Activated CD8-positive, alpha-beta memory T cell treated with anti-CD3 and anti-CD28 coated beads, Interleukin-2, amount 50 U/mL, for 4 hours (primary cell): ENCODE data around the gene UMPS.
"Not testable (repeated sequence)": the region's sequence is repeated elsewhere in the genome, so short reads cannot be mapped to it uniquely, and the experiment has no call there.

Experiments used
- DNase-seq: peaks from one replicate; pipeline ENCODE4 v3.0.0-alpha.2; 2020

UMPS gene

DNA sequence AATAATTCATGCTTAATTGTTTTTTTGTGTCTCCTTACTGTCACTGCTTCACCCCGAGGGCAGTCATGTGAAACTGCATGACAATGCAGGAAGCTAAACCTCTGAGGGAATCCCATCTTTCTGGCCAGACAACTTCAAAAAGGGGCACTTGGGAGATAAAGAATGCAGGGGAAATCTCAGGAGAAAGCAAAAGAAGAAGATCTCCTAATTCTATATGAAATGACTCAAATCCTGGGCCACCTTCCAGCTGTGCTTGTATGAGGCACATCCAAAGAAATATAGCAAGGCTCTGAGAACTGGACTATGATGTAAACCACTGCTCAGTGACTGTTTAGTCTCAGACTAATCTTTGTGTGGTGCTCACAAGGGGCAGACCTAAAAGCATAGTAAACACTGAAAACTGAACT is 22.6 kb upstream of the UMPS start:
- DNase-seq = no peak

DNA sequence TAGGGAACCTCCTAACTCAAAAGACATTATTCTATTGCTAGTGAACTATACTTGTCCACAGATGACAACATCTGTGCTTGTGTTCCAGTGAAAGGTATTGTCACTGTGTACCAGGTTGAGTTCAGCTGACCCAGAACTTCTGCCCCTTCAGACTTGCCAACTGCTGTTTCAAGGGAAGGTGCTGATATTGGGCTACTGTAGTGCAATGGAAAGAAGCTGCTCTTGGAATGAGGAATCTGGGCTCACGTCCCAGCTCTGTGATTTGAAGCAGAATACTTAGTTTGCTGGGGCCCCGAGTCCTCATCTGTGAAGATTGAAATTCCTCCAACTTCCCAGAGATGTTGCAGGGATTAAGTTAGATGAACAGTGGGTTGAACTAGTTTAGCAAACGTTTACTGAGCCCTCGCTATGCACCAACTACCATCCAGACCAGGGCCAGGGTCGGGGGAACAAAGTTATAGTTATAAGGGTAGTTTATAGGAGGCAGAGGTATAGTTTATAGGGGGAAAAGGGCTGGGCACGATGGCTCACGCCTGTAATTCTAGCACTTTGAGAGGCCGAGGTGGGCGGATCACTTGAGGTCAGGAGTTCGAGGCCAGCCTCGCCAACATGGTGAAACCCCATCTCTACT is 15.9 kb upstream of the UMPS start:
- DNase-seq = no peak

DNA sequence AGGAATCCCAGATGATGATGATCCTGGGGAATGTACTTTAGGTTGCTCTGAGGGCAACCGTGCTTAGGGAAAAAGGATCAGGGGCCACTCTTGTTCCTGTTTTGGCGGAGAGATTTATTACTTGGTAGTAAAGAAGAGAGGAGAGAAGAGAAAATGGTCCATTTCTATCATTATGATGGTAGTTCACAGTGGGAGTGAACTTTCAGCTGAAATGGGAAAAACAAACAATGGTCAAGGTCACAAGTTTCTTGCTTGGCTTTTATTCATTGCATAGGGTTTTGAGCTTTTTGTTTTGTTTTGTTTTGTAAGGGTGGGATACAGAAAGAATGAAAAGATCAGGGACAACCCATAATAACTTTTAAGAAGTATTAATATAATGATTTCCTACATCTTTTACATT is 7.7 kb upstream of the UMPS start:
- DNase-seq = no peak

DNA sequence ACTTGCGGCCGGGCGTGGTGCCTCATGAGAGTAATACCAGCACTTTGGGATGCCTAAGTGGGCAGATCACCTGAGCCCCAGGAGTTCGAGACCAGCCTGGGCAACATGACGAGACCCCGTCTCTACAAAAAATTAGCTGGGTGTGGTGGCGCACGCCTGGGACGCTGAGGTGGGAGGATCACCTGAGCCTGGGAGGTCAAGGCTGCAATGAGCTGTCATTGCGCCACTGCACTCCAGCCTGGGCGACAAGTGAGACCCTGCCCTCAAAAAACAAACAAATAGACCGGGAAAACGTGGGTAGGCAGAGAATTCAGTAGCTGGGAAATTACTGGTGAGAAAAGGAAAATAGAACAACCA is 667 bp downstream of the UMPS start:
- DNase-seq = no peak

DNA sequence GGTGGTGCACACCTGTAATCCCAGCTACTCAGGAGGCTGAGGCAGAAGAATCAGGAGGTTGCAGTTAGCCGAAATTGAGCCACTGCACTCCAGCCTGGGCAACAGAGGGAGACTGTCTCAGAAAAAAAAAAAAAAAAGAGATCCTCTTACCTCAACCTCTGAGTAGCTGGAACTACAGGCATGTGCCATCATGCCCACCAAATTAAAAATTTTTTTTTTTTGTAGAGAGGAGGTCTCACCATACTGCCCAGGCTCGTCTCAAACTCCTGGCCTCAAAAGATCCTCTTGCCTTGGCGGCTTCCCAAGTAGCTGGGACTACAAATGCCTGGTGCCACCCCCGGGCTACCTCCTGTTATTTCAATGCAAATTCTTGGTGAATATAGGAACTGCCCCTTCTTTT is 1.5 kb downstream of the UMPS start:
- DNase-seq = no peak

DNA sequence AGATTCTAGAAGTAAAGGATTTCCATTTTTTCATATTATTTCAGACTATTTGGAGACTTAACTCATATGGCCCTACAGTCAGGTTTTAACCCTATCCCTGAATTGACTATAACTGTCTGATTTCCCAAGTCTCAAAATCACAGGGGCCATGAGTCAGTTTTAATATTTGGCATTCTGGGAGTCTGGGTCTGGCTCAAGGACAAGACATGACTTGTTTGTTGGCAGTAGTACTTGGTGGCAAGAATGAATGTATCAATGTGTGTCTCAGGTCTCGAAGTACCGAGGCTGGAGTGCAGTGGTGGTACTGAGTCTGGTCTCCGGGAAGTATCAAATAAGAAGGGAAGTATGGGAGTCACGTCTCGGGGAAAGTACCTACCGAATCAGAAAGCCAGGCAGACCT is 10.8 kb downstream of the UMPS start:
- DNase-seq = no peak

DNA sequence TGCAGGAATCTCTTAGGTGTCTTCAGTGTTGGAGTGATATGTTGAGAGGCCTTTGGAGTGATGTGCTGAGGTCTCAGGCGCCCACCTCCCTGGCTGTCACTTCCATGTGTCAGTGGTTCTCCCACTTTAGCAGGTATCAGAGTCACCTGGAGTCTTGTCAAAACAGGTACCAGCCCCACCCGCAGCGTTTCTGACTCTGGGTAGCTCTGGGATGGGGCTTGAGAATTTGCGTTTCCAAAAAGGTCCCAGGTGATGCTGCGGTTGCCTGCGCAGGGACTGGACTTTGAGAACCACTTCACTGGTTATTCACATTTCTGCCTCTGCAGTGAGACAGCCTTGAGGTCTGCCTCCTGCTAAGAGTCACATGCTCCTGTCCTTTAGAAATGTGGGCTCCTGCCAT is 15.5 kb downstream of the UMPS start:
- DNase-seq = no peak

DNA sequence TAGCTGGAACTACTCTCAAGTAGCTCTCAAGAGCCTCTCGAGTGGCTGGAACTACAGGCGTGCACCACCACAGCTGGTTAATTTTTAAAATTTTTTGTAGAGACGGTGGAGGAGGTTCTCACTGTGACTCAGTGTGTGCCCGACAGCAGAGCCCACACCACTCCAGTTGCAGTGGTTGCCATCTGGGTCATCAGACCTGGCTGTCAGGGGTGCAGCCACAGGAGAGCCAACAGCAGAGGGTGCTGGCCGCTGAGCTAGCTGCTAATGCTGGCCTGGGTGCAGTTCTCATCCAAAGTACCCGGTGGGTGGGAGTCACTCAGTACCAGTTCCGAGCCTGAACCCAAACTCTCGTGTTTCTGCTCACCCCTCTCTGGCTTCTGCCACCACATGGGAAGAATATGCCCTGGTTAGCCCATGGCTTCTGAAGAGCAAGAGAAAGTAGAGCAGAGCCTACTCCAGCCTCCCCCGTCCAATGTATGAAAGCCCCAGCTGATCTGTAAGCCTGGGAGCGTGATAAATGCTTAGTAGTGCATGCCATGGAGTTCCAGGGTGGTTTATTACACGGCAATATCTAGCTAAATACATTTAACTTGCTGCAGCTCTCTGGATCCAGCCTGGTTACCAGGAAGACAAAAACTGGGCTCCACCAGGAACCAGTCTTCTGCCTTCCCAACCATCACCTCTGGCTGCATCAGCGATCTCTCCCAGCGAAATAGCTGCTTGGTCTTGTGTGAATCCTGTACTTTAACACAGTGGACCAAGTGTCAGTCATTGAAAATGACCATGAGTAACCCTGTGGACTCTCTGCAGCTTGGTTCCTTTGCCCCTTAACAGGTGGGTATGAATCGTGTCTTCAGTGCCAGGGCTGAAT is 17.1 kb downstream of the UMPS start:
- no peak for DNase-seq

DNA sequence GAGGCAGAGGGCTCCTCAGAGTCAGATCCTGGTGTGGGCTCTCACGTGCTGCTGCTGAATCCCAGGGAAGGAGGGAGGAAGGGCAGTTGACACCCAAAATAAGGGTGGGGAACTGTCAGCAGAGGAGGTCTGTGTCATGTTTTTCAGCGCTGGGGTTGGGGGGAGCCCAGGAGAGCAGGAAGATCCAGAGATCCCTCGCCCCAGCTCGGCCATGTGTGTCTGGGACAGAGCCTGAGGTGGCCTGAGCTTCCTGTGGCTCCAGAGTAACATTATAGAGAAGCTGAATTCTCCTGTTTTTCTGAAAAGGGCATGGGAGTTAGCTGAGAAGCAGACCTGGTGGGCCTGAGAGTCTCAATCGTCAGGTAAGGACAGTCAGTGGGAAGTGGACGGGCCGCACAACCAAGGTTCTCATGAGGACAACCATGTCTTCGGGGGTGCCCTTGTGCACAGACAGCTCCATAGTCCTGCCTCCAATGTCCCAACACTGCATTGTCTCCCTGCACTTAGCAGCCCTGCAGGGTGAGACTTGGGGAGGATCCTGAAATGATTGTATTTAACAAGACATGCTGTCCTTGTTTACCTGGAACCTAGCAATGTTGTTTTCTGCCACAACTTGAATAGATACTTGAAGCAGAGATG is 18.4 kb downstream of the UMPS start:
- no peak for DNase-seq

DNA sequence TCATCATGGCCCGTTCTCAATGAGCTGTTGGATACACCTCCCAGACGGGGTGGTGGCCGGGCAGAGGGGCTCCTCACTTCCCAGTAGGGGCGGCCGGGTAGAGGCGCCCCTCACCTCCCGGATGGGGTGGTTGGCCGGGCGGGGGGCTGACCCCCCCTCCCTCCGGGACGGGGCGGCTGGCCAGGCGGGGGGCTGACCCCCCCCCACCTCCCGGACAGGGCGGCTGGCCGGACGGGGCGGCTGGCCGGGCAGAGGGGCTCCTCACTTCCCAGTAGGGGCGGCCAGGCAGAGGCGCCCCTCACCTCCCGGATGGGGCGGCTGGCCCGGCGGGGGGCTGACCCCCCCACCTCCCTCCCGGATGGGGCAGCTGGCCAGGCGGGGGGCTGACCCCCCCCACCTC is 19.6 kb downstream of the UMPS start:
- DNase-seq = not testable (repeated sequence)

DNA sequence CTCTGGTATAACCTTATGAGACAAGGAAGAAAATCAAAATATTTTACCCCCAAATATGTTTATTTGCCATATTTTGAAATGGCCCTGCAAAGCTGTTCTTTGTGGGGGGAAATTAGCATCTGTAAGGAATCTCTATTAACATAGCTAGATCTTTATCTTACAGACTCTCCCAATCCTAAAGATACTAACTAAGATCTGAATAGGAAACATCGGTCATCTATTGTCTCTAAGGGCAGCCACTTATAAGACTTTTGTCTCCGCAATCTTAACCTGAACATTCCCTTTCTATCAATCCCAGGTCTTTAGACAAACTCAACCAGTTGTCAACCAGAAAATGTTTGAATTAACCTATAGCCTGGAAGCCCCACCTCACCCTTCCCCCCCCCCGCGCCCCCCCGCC is 21.2 kb downstream of the UMPS start:
- no peak for DNase-seq

DNA sequence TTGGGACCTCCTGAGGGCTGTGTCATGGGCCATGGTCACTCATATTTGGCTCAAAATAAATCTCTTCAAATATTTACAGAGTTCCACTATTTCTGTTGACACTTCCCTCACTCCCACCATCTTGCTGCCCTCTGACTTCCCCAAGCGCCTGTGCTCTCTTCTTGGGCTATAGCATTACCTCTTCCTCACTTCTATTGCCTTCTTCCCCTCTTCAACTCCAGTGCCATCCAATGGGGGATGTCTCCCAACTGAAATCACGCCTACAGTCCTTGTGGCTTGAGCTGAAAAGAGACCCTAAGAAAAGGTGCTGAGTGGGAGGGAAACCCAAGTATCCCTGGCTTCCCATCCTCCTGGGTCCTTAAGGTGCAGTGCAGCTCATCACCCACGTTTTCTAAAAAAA is 21.8 kb downstream of the UMPS start:
- DNase-seq = no peak

DNA sequence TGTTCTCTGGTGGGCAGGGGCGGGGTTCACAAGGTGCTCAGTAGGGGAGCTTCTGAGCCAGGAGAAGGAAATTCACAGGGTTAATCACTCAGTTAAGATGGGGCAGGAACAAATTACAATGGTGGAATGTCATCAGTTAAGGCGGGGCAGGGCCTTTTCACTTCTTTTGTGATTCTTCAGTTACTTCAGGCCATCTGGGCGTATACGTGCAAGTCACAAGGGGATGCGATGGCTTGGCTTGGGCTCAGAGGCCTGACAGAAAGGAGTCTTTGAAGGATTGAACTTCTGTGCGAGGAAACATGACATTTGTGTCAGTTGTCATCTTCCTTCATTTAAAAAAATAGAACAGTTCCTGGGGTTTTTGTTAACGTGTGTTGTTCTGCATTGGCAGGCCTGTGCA is 27.7 kb downstream of the UMPS start:
- not testable (repeated sequence) for DNase-seq

DNA sequence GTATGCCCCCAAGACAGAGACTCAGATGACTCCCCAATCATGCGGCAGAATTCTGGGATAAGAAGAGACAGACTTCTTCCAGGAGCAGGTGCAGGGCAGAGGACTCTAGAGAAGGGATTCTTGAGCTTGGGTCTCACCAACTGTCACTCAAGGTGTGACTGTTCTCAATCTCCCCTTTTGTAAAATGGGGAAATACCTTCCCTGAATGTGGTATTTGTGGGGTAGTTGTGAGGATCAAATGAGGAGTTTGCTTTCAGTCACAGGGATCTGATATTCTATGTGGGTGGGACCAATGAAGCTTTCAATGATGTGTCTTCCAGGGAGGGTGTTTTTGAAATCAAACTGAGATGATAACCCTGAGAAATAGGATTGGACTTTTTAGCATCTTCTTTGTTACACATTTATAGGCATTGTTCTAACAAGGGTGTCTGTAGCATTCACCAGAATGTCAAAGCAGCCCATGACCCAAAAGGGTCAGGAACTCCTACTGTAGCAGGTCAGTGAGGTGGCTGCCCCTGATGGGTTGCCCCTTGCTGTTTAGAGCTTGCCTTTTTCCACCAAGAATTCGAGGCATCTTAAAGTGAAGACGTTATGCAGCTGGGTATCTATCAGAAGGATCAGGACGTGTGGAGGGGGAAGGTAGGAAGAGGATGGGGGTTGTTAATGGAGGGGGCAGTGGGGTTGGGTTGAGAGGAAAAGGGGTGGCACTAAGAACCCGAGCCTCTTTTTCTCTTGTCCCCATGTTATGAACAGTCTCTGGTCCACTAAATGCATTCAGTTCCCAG is 28.8 kb downstream of the UMPS start:
- DNase-seq = no peak

DNA sequence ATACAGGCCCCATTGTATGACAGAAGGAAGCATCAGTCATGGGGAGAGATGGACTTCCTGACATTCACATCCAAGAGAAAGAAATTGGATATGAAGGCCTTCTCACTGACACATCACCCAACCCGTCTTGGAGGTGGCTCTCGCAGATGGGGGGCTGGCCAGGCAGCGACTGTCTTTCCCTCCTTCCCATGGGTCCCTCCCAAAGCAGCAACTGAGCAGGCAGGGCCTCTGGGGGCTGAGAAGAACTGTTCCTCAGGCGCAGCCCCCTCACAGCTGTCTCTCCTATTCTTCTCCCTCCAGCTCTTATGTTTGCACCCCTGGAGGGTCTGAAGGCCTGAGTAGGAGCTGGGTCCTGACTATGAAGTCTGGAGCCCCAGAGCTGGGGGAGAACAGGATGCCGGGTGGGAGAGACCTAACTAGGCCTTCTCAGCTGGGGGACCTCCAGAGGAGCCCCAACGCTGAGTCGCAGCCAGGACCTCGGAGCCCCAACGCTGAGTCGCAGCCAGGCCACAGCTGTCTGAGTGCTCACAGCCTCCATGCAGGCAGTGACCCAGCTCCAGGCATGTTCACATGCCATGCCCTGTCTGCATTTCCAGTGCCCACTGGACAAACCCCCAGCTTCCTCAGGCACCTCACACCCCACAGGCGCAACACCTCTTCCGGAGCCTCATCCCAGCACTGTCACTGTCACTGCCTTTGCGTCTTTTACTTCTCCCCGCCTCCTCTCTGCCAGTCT is 29.6 kb downstream of the UMPS start:
- DNase-seq = no peak

DNA sequence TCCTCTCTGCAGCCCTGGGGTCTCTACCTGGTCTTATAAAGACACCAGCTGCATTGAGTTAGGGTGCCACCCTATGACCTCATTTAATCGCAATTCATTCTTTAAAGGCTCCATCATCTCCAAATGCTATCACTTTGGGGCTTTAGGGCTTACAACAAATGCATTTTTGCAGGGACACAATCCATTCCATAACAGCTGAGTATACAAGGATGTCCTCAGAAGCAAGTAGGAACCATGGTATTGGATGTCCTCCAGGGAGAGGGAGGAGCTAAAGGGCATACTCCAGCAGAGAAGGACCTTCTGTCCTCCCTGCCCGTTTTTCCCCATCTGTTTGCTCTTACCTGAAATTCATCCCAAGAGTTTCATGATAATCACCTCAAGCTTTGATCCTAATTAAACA is 30.3 kb downstream of the UMPS start:
- no peak for DNase-seq

DNA sequence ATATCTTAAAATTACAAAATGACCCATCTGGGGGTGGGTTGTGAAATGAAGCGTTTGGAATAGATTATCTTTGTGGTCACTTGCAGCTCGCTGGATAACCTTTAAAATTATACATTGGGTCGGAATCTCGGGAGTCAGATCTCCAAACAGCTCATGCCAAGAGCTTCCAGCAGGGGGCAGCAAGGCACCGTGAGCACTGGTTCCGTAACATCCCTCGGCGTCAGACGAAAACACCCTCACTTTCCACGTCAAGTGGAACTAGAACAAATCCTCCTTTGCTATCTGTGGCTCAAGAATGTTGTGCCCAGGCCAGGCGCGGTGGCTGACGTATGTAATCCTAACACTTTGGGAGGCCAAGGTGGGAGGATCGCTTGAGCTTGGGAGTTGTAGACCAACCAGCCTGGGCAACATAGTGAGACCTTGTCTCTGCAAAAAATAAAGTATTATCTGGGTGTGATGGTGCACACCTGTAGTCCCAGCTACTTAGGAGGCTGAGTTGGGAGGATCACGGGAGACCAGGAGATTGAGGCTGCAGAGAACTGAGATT is 31.1 kb downstream of the UMPS start:
- DNase-seq = peak; percentile 80

DNA sequence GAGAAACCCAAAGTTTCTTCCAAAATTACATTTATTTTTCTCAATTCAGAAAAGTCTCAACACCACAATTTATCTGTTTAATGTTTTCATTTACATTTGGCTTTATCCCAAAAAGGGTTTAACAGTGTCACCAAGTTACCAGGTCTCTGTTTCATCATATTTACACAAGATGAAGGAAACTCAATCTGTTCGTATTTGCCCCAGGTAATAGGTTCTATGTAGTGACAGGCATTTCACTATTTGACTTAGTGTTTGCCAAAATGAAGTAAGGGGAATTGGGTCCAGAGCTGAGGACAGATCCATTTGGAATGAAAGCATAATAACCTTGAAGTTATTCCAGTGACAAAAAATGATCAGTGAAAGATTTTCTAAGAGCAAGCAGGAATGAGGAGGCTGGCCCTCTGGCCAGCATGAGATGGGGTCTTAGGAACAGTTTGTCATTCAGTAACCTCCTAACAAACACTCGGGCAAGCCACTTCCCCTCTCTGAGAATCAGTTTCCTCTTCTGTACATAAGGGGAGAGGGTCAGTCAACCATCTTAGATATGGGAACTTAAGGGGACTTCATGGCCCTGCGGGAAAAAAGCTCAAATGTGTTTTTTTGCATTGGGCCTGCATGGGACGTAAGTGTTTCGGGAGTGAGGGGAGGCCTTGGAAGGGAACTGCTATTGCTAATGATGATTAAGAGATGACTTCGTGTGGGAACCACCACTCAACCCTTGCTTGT is 31.8 kb downstream of the UMPS start:
- DNase-seq = no peak

DNA sequence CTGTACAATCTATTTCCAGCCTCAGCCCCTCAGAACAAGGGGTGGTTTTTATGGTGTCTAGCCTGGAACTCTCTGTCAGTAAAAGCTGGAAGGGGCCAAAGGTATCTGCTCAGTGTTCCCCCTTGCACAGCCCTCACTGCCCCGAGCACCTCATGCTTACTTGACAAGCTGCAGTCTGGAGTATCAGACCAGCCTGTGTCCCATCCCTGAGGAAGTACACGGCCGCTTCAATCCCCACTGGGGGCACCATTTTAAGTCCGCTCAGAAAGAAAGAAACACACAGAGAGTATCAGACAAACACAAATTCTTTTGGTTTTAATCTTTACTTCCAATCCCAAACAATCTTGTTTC is 32.4 kb downstream of the UMPS start:
- DNase-seq = no peak

DNA sequence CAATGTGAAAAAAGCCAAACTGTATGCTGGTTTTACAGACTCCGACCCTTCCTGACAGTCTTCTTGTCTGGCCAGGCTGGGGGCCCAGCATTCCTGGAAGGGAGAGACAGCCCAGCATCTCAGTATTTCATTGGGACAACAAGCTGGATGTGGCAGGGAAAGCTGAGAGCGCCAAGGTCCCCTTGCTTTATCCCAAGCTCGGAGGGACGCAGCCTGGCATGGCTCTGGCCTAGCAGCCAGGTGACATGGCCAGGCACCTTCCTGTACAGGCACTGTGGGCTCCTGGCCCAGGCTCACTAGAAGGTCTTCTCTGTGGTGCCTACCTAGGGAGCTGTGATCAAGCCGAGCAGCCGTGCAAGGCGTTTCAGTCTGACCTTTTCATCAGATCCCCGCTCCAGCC is 33.0 kb downstream of the UMPS start:
- DNase-seq = no peak

DNA sequence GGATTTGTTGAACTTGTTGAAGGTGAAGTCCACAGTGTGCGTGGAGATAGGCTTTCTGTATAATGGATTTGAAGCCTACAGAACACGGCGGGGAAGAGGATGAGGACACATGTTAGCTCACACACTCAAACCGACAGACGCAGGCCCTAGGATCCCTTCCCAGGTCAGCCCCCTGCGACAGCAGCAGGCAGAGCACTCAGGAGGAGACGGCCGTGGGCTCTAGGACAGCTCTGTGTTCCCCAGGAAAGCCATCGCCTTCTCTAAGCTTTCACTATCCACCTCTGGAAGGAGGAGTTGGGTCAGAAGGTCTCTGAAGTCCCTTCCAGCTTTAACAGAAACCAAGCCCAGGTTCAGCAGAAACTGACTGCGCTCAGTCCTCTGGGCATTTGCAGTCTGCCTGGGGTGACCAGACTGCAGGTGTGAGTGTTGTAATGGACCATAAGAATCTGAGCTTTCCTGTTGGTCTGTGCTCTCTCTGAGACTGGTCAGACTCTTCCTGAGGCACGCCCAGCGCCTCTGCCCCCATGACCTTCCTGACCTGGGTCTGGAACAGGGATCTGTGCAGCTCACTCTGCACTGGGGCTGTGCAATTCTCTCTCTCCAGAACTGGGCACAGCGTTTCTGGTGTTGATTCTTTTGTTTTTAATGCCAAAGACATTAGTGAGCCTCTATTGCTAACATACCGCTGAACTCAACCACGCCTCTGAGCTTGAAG is 33.5 kb downstream of the UMPS start:
- no peak for DNase-seq
